GM23338 (cell line): ENCODE measurements around the gene GNAO1.

Experiments
- CREB1 ChIP-seq: fragments of 250-450 bp; sonication (Bioruptor Pico); IDR thresholded peaks from 2 replicates; pipeline ENCODE4 v1.5.0; 2020; ENCODE audit warnings: low read depth, mild to moderate bottlenecking, moderate library complexity
- CTCF ChIP-seq, 2 experiments: fragments of 200-600 bp in 1 of 2; sonication (generic) in 1 of 2; conservative IDR thresholded peaks; 2 replicates each; pipeline versions ENCODE4 v1.5.1 to v1.6.1; 2016 to 2017; ENCODE audit warnings: antibody characterized with exemption in 2 of 2, low read depth in 2 of 2, mild to moderate bottlenecking in 2 of 2, moderate library complexity in 1 of 2
- ETS1 ChIP-seq: IDR thresholded peaks from 2 replicates; pipeline ENCODE4 v1.6.1; 2016; ENCODE audit warnings: antibody characterized with exemption
- EZH2 ChIP-seq: fragments of 200-600 bp; sonication (generic); IDR thresholded peaks from one replicate; pipeline ENCODE4 v1.8.0; 2017; ENCODE audit warnings: antibody characterized with exemption, mild to moderate bottlenecking, low read depth; ENCODE audit not compliant: unreplicated experiment
- EZH2phosphoT487 ChIP-seq: fragments of 200-600 bp; sonication (generic); IDR thresholded peaks from one replicate; pipeline ENCODE4 v1.8.1; 2018; ENCODE audit warnings: antibody characterized with exemption; ENCODE audit not compliant: unreplicated experiment
- JUNB ChIP-seq: IDR thresholded peaks from one replicate; pipeline ENCODE4 v1.6.1; 2016; ENCODE audit warnings: antibody characterized with exemption; ENCODE audit not compliant: unreplicated experiment
- NANOG ChIP-seq: IDR thresholded peaks from 2 replicates; pipeline ENCODE4 v1.6.1; 2016; ENCODE audit warnings: antibody characterized with exemption, borderline replicate concordance
- POLR2AphosphoS5 ChIP-seq: IDR thresholded peaks from 2 replicates; pipeline ENCODE4 v1.6.1; 2016; ENCODE audit warnings: antibody characterized with exemption, low read depth
- REST ChIP-seq: IDR thresholded peaks from one replicate; pipeline ENCODE4 v1.6.1; 2018; ENCODE audit warnings: antibody characterized with exemption; ENCODE audit not compliant: unreplicated experiment
- STAT1 ChIP-seq: IDR thresholded peaks from one replicate; pipeline ENCODE4 v1.6.1; 2016; ENCODE audit warnings: antibody characterized with exemption; ENCODE audit not compliant: unreplicated experiment
- ZNF114 ChIP-seq: fragments of 250-450 bp; sonication (Bioruptor Pico); IDR thresholded peaks from 2 replicates; pipeline ENCODE4 v1.5.0; 2020; ENCODE audit warnings: mild to moderate bottlenecking, moderate library complexity
- ZNF331 ChIP-seq: fragments of 250-450 bp; sonication (Bioruptor Pico); IDR thresholded peaks from 2 replicates; pipeline ENCODE4 v1.5.0; 2020; ENCODE audit warnings: low read depth, mild to moderate bottlenecking, moderate library complexity
- ZNF462 ChIP-seq: fragments of 250-450 bp; sonication (Bioruptor Pico); IDR thresholded peaks from 2 replicates; pipeline ENCODE4 v1.5.0; 2020; ENCODE audit warnings: mild to moderate bottlenecking, moderate library complexity

GRCh38 chr16:56341656-56342399 lies 150.5 kb downstream of the GNAO1 start:
- TF ChIP-seq REST (no peak), EZH2phosphoT487 (no peak), ETS1 (no peak), EZH2 (no peak), CTCF (conservative IDR thresholded peaks at IDR 0.05; ENCODE audit: low read depth in 2 of 2) (no peak), JUNB (no peak), ZNF331 (no peak), POLR2AphosphoS5 (no peak), NANOG (no peak), CREB1 (CRISPR knock-in tag) (no peak), STAT1 (no peak), ZNF114 (CRISPR knock-in tag) (no peak), ZNF462 (no peak)
